ENCODE measurements around the gene DOCK4.

DOCK4 gene

GRCh38 chr7:112160130-112160770 lies 45.9 kb downstream of the DOCK4 start:
- no peak for DNase-seq

GRCh38 chr7:112159351-112159750 lies 46.8 kb downstream of the DOCK4 start:
- no peak for DNase-seq

DNA sequence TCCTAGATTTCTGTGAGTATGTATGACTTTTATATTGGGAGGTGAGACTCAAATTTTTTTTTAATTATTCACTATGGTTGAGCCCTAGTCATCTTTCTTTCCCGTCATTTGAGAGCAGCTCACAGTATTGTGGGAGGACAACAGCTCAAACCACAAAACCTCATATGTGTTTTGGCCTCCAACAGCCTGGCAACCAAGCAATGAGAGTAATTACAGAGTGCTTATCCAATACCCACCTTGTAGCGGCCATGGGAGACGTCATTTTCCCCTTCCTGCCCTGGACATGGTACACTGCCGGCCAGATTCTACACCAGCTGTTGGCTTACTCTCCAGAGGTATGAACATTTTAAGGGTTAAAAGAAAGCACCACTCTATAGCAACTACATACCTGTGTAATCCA lies 49.1 kb downstream of the DOCK4 start:
- DNase-seq: no peak

GRCh38 chr7:112156412-112156811 lies 49.8 kb downstream of the DOCK4 start:
- DNase-seq: no peak

GRCh38 chr7:112154690-112155089 lies 51.5 kb downstream of the DOCK4 start:
- DNase-seq: no peak

DNA sequence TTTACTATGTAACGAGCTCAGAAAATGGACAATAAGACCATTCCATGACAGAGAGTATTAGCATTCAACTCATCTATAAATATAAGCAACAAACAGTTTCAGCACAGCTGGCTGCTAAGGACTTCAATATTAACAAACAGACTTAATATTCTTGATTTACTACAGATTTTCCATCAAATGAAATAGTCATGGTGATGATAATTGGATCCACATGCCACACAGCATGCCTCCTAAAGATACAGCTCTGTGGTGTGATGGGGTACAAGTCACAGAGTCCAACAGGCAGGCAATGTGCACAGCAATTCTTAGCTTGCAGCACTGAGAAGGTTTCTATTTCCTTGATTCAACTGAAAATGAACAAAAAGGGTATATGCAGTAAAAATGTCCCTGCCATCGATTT lies 54.0 kb downstream of the DOCK4 start:
- no peak for DNase-seq

DNA sequence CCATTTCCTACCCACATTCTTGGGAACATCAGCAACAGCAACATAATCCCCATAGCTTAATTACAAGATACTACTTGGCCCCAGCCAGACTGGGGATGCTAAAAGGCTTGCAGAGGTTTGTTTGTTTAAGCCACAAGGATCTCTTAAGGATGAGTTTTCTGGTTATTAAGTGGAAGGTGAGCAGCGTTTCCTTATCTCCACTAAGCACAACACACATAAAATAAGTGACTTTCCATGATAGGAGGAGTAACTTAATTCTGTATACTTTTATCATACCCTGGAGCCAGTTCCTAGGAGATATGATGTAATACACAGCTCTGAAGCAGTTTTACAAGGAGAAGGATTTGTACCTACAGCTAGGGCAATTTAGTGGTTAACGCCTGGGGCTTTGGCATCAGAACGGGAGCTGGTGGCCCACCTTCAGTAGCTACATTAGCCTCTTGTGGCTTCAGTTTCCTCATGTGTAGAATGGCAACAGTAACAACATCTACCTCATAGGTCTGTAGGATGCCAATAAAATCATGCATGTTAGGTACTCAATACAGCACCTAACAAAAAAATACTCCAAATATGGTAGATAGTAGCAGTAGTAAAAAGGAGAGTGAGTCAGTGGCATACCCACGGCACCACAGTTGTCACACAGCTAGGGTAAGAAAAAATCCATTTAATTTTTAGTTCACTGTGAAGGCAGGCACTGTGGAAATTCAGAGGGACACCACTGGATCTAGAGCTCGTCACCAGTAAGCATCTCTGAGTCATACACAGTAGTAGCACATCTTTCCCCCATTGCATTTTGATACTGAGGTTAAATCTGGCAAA lies 55.2 kb downstream of the DOCK4 start:
- no peak for DNase-seq

GRCh38 chr7:112149734-112150133 lies 56.5 kb downstream of the DOCK4 start:
- DNase-seq: no peak

DNA sequence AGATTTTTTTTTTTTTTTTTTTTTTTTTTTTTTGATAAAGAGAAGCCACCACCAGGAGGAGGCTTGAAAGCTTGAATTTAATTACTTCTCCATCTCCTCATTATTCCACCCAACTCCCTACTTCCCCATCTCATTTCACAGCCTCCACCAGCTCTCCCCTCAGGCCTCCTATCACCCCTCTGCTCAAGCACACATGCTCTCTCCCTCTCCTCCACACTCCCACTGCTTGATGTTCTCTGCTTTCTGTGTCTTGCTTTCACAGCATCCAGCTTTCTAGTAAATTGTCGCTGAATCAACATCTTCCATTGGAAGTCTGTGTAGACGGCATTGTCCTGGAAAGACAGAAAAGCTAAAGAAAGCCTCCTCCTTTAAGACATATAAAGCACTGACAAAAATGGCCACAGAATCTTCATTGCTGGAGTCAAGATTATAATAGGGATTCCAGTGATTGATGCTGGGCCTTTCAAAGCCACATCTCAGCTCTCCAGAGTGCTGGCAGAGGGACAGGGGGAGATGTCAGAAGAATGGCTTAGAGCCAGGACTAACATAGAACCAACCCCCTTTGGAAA lies 58.3 kb downstream of the DOCK4 start:
- DNase-seq: no peak

GRCh38 chr7:112145206-112145605 lies 61.0 kb downstream of the DOCK4 start:
- no peak for DNase-seq

DNA sequence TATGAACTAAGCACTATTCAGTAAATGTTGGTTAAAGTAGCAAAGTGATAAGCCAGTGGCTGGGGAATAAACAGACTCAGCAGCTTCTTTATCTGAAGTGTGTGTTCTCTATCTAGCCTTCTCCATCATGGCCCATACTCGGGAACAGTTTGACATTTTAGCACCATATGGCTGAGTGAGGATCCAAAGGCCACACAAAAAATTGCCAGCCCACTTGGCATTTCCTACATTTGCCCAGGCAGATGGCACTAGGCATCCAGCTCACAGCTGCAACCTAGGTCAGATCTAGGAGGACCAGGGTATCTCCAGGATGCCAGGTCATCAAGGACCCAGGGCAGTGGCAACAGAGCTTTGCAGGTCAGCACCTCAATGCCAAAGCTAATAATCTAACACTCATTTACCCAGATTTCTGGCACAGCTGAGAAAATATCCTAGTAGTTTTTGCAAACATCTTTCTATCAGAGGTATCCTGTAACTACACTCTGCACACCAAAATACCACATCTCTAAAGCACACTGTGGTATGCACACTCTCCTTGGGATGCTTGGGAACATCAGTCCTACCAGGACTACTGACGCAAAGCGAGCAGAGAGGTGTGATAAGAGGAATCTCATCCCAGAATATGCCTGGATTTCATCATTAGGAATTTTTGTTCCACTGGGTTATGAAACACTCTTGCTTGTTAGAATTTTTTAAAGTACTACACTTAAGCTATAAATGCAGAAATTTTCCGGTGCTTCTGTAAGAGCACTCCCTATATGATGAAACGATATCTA lies 61.7 kb downstream of the DOCK4 start:
- DNase-seq: no peak

GRCh38 chr7:112143582-112143981 lies 62.6 kb downstream of the DOCK4 start:
- no peak for DNase-seq

DNA sequence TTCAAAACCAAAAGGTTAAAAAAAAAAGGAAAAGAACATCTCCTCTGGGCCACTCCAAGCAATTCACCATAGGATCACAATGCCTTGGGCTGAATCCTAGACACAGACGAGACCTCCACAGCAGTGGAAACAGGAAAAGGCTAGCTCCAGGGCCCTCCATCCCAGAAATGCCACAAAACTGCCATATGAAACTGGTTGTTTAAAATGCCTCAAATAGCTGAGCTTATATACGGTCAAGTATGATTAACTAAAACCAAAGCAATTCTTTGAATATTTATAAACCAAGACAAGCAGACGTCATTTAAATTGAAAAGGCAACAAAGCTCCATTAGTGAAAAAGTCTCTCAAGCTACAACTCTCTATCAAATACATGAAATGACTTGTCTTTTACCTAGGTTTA lies 63.1 kb downstream of the DOCK4 start:
- DNase-seq: no peak

GRCh38 chr7:112140600-112140999 lies 65.6 kb downstream of the DOCK4 start:
- DNase-seq: no peak

DNA sequence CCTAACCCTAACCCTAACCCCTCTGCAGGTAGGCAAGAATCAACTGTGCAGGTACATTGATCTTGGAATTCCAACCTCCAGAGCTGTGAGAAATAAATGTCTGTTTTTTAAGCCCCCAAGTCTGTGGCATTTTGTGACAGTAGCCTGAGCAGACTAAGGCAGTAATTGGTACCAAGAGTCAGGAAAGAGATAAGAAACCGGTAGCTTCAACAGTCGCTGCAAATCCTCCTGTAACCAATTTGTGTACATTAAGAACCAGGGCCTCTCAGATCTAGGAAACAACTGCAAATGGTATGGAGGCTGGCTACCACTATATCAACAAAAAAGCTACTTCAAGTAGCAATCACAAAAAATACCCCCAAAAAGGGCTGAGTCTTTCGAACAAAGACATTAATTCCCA lies 67.3 kb downstream of the DOCK4 start:
- no peak for DNase-seq

- no peak for DNase-seq
Measured at GRCh38 chr7:112138325-112138852, 67.8 kb downstream of the DOCK4 start.

DNA sequence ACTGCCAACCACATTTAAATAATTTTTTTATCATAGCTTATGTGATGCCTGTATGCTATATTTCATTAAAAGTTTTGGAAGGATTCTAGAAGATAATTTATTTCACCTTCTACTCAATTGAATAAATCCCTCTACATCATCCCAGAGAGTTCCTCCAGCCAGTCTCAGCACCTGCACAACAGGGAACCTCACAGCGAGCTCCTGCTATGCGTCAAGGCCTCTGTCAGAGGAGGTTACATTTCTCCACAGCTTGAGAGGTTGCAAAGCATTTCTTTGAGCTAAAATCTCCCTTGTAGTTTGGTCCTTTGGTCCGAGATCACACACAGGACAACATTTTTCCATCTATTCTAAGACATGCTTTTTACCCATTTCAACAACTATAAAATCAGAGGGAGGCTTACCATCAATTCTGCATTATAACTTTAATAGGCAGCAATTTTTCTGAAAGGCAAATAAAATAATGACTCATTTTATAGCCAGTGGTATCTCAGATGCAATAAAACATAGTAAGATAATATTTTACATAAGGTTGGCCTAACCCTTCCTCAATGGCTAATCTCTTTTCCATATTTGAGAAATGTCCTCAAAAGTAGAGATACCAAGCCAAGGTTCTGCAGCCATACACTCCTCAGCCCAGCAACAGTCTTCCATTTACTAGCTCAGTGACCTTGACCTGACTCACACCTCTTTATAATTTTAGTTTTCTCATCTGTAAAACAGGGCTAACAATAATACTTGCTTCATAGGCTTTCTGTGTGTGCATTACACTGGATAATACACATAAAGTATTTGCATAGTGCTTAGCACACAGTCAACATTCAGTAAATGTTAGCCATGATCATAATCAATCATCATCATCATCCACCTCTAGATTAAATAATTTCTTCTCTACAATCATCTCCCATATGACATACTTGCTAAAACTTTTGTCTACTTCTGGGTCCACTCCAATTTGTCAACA lies 68.8 kb downstream of the DOCK4 start:
- DNase-seq: no peak

DNA sequence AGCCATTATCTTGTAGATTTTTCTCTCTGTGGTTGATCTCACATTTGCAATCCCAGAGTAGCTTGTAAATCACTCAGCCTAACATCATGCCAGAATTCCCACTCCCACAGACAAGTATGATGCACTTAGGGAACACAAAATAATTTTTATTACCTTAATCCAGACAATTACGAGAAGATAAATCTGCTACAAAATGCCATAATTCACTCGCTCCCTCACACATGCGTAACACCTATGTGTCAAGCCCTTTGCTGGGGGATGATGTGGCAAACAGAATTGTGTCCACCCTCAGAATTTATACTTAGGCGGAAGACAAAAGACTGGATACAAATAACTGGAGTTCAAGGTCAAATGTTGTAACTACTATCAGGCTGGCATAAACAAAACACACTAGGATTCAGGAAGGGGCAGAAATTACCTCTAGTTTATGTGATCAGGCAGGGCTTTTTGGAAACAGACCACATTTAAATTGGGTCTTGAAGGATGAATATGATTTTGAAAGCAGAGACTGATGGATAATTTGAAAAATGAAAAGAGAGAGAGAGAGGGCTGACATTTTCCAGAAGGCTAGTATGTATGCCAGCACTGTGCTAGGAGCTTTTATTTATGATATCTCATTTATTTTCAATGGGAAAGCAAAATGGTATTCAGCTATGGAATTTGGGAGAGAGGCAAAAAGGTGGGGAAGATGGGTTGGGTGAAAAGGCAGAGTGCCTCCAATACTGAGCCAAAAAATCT lies 69.8 kb downstream of the DOCK4 start:
- no peak for DNase-seq

DNA sequence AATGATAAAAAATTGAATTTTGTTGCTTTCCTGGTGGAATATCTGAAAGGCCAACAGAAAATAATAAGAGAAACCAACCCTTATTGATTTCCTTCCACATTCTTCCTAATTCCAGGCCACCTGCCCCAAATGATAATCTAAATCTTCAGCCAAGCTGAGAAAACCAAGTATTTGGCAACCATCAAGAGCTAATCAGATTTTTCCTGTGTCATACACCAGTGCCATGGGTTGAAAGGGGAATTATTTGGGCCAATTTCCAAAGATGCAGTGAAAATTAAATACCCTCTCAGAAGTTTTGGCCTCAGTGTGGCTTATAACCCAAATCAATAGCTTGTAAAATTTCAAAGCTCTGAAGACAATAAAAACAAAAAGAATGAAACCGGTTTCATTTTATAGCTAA lies 70.4 kb downstream of the DOCK4 start:
- no peak for DNase-seq

- DNase-seq: no peak
Measured at GRCh38 chr7:112134039-112134438, 72.2 kb downstream of the DOCK4 start.

GRCh38 chr7:112133328-112133727 lies 72.9 kb downstream of the DOCK4 start:
- no peak for DNase-seq

Data from activated CD4-positive, alpha-beta T cell treated with anti-CD3 and anti-CD28 coated beads, Interleukin-2, amount 50 U/mL, for 1 hour (primary cell).